GM13976 (cell line): ENCODE data around the gene PCSK2.
A peak's percentile ranks its signal among the peaks of the same experiment; 100 is the strongest.

Experiments used
- DNase-seq: peaks from one replicate; pipeline ENCODE4 v3.0.0; 2012; ENCODE audit warnings: low spot score
- CTCF ChIP-seq: IDR thresholded peaks from 2 replicates; pipeline ENCODE4 v1.5.1; 2012; ENCODE audit warnings: borderline replicate concordance, mild to moderate bottlenecking; ENCODE audit not compliant: insufficient read depth; ENCODE audit errors: extremely low read depth, missing control alignments, control extremely low read depth
- in situ Hi-C: fragments of 300-500 bp; cut with MboI; formaldehyde crosslinking; loops from one replicate; pipeline ENCODE4 v1.12.0; 2022; ENCODE audit warnings: low sequenced_read_pairs, mixed read lengths, inconsistent platforms; ENCODE audit not compliant: unreplicated experiment

PCSK2 gene

GRCh38 chr20:17519606-17520285, 292.9 kb downstream of the PCSK2 start:
- TF ChIP-seq CTCF, result no peak
- in situ Hi-C loops, result loop anchor here (25.0 kb wide), 1 partner anchor 743 kb away; no protein-coding TSS in a partner anchor
- DNase-seq, result no peak

GRCh38 chr20:17520583-17520982, 293.7 kb downstream of the PCSK2 start:
- in situ Hi-C loops, result loop anchor here (25.0 kb wide), 1 partner anchor 742 kb away; no protein-coding TSS in a partner anchor
- no peak for TF ChIP-seq CTCF

GRCh38 chr20:17522528-17522927, 295.7 kb downstream of the PCSK2 start:
- DNase-seq, result peak; percentile 3
- TF ChIP-seq CTCF, result no peak
- in situ Hi-C loops, result loop anchor here (25.0 kb wide), 1 partner anchor 740 kb away; no protein-coding TSS in a partner anchor

More at GRCh38 chr20:17520583-17520982, 293.7 kb downstream of the PCSK2 start:
- DNase-seq, result no peak

GRCh38 chr20:17523326-17523725, 296.5 kb downstream of the PCSK2 start:
- no peak for TF ChIP-seq CTCF
- DNase-seq, result no peak
- in situ Hi-C loops, result loop anchor here (25.0 kb wide), 1 partner anchor 739 kb away; no protein-coding TSS in a partner anchor

GRCh38 chr20:17524560-17524959, 297.7 kb downstream of the PCSK2 start:
- no peak for DNase-seq
- in situ Hi-C loops, result loop anchor here (25.0 kb wide), 1 partner anchor 738 kb away; no protein-coding TSS in a partner anchor

GRCh38 chr20:17525132-17525531, 298.3 kb downstream of the PCSK2 start:
- no peak for TF ChIP-seq CTCF
- in situ Hi-C loops, result no loop called here

More at GRCh38 chr20:17524560-17524959, 297.7 kb downstream of the PCSK2 start:
- no peak for TF ChIP-seq CTCF

More at GRCh38 chr20:17525132-17525531, 298.3 kb downstream of the PCSK2 start:
- no peak for DNase-seq
